ENCODE data around the gene LGALS3BP.

Gene LGALS3BP

DNA sequence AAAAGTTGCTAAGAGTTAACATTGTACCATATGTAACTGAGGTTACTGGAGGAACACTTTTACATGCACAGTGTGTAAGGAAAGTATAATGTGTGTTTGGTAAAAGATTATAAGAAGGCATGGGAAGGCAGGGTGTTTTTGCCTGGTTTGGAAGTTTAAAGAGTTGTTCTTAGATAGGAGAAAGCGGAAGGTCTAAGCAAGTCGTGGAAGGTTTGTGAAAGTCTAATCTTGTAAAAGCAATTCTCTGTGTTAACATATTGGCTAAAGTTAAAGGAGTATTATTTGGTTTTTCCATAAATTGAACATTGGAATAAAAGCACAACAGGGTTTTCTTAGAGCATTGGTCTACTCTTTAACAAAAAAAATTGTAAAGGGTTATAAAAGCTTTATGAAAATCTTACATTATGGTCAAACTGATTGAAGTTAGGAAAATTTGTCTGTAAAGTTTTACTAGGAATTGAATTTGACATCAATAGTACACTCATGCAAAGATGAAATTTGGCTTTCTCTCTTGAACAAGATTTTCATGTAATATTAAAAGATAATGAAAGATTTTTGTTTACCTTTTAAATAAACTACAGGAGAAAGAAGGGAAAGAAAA, 34.5 kb upstream of the LGALS3BP start:
- no peak for DNase-seq

DNA sequence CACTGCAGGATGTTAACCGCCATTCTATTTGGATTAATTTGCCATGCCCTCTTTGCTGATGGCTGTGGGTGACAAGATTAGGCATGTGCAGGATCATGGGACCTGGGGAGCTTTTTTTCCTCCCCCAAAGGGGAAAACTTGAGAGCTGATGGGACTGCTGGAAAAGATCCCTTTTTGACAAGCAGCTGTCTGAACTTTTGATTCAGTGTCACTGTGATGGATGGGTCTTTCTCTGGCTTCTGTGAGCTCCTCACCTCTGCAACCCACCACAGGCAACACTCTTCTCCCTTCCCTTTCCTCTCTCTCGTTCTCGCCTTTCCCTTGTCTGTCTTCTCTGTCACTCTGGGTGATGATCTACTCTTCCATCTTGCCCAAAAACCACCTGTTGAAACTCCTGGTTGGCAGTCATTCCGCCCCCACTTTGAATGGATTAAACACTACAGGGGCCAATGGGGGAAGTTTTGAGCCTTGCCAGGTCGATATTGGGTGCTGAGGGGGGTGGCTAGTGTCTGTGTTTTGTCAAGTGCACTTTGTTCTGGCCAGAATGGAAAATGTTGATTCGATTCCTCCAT, 32.9 kb upstream of the LGALS3BP start:
- DNase-seq: no peak

DNA sequence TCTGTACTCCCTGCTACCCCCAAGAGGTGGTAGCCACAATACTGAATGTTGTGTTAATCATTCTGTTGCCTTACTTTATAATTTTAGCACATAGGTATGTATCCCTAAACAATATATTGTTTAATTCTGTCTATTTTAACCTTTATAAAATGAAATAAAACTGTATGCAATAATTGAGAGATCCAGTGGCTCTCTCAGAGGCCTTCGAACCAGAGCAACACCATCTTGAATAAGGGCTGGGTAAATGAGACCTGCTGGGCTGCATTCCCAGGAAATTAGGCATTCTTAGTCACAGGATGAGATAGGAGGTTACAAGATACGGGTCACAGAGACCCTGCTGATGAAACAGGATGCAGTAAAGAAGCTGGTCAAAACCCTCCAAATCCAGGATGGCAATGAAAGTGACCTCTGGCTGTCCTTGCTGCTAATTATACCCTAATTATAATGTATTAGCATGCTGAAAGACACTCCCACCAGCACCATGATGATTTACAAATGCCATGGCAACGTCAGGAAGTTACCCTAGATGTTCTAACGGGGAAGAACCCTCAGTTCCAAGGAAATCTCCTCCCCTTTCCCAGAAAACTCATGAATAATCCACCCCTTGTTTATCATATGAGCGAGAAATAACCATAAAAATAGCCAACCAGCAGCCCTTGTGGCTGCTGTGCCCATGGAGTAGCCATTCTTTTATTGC, 31.9 kb upstream of the LGALS3BP start:
- DNase-seq: no peak

- no peak for DNase-seq
These were observed 30.6 kb upstream of the LGALS3BP start for GRCh38 chr17:79010304-79010646.

- peak; percentile 84 for DNase-seq
These were observed 29.9 kb upstream of the LGALS3BP start, which contains the start of gene CANT1 for GRCh38 chr17:79009397-79010303. CANT1 (minus strand) TSS chr17:79009764; CDS start chr17:78997622, 12,142 bp downstream.

DNA sequence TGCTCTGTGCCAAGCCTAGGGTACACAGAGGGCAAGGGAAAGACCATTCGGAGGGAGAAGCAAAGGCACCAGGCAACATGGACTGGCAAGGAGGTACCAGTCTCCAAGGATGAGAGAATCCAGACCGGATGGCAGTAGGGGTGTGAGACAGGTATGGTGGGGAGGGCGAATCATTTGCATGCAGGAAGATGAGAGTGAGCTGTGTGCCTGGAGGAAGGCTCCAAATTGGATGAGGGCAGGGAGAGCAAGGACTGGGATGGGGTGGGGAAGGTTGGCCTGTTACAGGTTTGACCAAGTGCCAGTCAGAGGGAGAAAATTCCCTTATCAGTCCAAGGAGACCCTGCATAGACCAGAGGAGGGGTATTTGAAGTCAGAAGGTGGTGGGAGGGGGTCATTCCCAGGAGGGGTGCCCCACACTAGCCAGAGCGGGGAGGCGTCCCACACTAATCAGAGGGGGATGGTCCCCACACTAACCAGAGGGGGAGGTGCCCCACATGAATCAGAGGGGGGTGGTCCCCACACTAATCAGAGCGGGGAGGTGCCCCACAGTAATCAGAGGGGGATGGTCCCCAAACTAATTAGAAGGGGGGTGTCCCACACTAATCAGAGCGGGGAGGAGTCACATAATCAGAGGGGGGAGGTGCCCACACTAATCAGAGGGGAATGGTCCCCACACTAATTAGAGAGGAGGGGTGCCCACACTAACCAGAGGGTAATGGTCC, 29.1 kb upstream of the LGALS3BP start:
- DNase-seq: no peak

DNA sequence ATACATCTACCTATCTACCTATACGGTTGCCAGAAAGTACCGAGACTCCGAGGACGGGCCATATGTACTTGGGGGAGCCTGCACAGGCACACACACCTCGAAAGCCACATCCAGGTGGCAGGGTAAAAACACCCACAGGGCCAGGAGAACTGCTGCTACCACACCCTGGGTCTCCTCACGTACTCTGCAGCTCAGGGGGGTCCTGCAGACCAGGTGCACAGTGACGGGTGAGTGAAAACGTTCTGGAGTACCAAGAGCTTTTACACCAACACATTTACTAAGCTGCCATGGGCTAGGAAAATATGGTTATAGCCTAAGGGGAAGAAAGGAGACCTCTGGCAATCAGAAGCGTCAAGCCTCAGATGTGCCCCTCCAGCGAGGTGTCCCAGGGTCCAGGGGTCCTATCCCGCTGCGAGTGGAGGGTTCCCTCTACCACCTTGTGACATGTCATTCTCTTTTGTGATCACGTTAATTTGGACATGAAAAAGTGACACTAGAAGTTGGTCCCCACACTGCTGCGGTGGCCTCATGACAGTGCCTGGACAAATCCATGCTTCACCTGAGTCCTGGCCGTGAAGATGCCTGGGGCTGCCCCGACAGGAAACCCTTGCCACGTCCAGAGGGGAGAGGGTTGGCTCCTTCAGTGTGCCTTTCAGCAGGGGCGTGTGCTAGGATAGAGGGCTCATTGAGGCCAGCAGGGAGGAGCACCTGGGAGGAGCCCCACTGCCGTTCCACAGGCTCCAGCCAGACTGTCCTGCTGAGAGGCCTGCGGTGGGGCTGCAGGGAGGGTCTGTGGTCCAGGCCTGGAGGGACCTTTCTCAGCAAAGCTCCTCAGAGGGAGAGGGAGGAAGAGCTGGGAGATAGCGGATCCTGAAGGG, 28.0 kb upstream of the LGALS3BP start:
- DNase-seq: no peak

GRCh38 chr17:79006794-79007503, 27.2 kb upstream of the LGALS3BP start:
- no peak for DNase-seq

DNA sequence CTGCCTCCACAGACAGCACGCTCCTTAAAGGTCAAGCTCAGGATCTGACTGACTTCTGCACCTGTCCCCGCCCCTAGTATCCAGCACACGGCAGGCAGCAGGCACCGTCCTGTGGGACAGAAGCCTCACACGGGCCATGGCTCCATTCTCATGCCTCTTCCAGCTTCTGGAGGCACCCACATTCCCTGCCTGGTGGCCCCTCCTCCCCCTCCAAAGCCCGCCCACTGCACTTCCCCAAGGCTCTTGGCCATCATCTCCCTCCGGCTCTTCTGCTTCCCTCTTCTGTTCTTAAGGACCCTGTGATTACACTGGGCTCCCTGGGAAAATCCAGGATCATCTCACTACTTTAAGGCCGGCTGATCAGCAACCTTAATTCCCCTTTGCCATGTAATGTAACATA, 26.3 kb upstream of the LGALS3BP start:
- no peak for DNase-seq

GRCh38 chr17:79005063-79005861, 25.5 kb upstream of the LGALS3BP start:
- DNase-seq: peak; percentile 10

DNA sequence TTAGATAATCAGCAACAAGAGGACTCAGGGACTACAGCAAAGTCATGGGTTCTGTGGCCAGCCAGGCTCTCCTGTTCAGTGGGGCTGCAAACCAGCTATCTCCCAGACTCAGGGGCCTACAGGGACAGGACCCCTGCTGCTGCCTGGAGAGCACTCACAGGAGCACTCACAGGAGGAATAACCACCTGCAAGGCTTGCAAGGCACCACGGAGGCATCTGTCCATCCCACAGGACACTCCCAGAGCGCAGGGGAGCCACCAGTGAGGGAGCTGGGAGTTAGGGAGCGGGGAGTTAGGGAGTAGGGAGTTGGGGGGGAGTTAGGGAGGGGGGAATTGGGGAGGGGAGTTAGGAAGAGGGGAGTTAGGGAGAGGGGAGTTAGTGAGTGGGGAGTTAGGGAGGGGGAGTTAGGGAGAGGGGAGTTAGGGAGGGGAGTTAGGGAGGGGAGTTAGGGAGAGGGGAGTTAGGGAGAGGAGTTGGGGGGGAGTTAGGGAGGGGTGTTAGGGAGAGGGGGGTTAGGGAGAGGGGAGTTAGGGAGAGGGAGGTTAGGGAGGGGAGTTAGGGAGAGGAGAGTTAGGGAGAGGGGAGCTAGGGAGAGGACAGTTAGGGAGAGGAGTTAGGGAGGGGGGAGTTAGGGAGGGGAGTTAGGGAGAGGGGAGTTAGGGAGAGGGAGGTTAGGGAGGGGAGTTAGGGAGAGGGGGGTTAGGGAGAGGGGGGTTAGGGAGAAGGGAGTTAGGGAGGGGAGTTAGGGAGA, 24.1 kb upstream of the LGALS3BP start:
- no peak for DNase-seq

DNA sequence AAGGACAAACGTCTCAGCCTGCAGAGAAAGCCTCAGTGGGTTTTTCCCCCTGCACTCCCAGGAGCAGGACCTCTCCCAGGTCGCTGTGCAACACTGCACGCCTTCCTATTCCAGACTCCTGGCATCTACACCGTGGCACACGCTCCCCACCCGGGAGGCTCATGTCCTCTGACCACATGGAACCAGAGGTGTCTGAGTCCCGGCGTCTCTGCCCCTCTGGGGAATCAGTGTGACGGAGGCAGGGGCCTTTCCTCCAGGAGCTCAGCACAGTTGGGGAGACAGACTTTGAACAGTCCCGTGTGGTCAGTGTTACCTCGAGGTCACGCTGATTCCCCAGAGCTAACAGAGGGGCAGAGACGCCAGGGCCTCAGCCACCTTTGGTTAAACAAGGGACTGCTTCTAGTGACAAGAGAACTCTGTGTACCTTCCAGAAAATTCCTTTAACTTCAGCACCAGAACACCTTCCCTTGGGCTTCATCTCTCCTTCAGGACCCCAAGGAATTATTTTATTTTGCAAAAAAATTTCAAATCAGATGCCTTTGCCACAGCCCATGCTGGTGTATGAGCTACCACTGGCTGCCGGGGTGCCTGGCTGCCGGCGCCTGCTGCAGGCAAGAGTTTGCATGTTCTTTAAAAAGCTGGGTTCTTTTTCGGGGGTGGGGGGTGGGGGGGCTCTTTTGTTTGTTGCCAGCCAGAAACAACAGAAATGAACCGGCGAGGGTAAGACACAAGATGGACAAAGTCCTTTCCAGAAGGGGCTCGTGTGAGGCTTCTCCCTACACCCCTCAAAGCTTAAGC, 23.3 kb upstream of the LGALS3BP start:
- DNase-seq: no peak

DNA sequence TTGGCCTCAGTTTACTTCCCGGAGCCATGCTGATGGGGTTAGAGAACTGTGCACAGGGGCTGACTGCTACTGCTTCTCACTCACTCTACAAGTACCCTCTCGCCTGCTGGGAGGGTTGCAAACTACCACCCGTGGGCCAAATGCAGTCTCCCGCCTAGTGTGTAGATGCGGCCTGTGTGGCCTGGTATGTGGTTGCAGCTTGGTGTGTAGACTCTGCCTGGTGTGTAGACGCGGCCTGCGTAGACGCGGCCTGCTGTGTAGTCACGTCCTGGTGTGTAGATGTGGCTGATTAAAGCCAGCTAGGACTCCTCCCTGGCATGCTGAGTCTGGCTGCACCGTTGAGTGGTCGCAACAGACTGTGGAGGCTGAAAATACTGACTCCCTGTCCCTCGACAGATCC, 22.6 kb upstream of the LGALS3BP start:
- no peak for DNase-seq

- DNase-seq: no peak
These were observed 21.7 kb upstream of the LGALS3BP start for GRCh38 chr17:79001190-79002020.

GRCh38 chr17:79000396-79001189, 20.9 kb upstream of the LGALS3BP start:
- DNase-seq: no peak

DNA sequence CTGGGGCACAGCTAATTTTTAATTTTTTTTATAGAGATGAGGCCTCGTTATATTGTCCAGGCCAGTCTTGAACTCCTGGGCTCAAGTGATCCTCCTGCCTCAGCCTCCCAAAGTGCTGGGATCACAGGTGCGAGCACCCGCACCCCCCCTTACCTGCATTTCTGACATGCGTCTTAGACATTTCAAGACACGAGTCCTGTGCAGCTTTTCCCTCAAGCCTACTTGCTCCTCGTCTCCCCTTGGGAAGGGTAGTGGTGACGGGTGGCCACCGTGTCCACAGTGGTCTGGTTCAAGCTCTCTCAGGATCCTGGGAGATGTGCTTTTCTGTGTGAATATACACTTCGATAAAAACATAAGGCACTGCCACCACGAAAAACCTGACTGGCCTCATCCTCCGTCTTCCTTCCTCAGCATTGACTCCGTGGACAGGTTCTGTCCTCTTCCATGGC, 20.2 kb upstream of the LGALS3BP start:
- no peak for DNase-seq

Data from CD4-positive, alpha-beta T cell treated with Interleukin-17A for 1 hour (primary cell).